HFFc6 (cell line): ENCODE measurements around the gene GABRB1. TPM values are rescaled to one million over a fixed set of nuclear protein-coding genes. Genes with fewer than 3 reads are reported as not detected.

Source experiments
- DNase-seq: peaks from one replicate; pipeline ENCODE4 v3.0.0-alpha.2; 2018
- H3K27ac Mint-ChIP-seq: 2 replicates; pipeline ENCODE4 v1.8.0; 2020; ENCODE audit warnings: mild to moderate bottlenecking, mixed read lengths
- H3K27me3 Mint-ChIP-seq: 2 replicates; pipeline ENCODE4 v1.8.0; 2021; ENCODE audit warnings: mild to moderate bottlenecking, moderate library complexity, mixed read lengths; ENCODE audit not compliant: insufficient read depth
- H3K36me3 Mint-ChIP-seq: 2 replicates; pipeline ENCODE4 v1.8.0; 2021; ENCODE audit warnings: low read depth, mixed read lengths
- H3K4me1 Mint-ChIP-seq: 2 replicates; pipeline ENCODE4 v1.8.0; 2020; ENCODE audit warnings: low read depth, mixed read lengths
- H3K4me3 Mint-ChIP-seq: 2 replicates; pipeline ENCODE4 v1.8.0; 2020; ENCODE audit warnings: mild to moderate bottlenecking, moderate library complexity, mixed read lengths
- H3K9me3 Mint-ChIP-seq: 2 replicates; pipeline ENCODE4 v1.8.0; 2020; ENCODE audit warnings: mild to moderate bottlenecking, mixed read lengths
- total RNA-seq, 6 experiments: library from RNA; stranded (reverse); fragmentation: NEBNext Ultra II Directional; extraction: Animal tissue kit (Norgen Biotek cat#: 25700); gene quantifications; 2 replicates in 1 of 6; 3 replicates in 5 of 6; pipeline ENCODE4 v1.2.3, GENCODE V29; 2021
- TF ChIP-seq, protein P1 (sequence below): fragments of 200-600 bp; sonication (generic); IDR thresholded peaks from 2 replicates; pipeline ENCODE4 v1.5.0; 2021; ENCODE audit warnings: antibody characterized with exemption, mild to moderate bottlenecking

Gene GABRB1
- total RNA-seq, 6 experiments from 2014 or later = not detected

GRCh38 chr4:47185761-47186160 lies 154.4 kb downstream of the GABRB1 start:
- no peak overlapping the region for H3K4me3 Mint-ChIP-seq
- TF ChIP-seq, protein P1, sequence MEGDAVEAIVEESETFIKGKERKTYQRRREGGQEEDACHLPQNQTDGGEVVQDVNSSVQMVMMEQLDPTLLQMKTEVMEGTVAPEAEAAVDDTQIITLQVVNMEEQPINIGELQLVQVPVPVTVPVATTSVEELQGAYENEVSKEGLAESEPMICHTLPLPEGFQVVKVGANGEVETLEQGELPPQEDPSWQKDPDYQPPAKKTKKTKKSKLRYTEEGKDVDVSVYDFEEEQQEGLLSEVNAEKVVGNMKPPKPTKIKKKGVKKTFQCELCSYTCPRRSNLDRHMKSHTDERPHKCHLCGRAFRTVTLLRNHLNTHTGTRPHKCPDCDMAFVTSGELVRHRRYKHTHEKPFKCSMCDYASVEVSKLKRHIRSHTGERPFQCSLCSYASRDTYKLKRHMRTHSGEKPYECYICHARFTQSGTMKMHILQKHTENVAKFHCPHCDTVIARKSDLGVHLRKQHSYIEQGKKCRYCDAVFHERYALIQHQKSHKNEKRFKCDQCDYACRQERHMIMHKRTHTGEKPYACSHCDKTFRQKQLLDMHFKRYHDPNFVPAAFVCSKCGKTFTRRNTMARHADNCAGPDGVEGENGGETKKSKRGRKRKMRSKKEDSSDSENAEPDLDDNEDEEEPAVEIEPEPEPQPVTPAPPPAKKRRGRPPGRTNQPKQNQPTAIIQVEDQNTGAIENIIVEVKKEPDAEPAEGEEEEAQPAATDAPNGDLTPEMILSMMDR = no peak
- no peak for DNase-seq
- no peaks in the 10 kb centered on the region for H3K4me1 Mint-ChIP-seq
- peaks cover 14% of the 10 kb centered on the region; the same call in 1 of the 2 replicates for H3K27me3 Mint-ChIP-seq
- H3K9me3 Mint-ChIP-seq = no peaks in the 10 kb centered on the region
- H3K27ac Mint-ChIP-seq = no peak overlapping the region
- no peaks in the 10 kb centered on the region for H3K36me3 Mint-ChIP-seq

- H3K4me1 Mint-ChIP-seq = no peaks in the 10 kb centered on the region
- TF ChIP-seq, protein P1 = no peak
- no peaks in the 10 kb centered on the region for H3K36me3 Mint-ChIP-seq
- H3K9me3 Mint-ChIP-seq = no peaks in the 10 kb centered on the region
- H3K27ac Mint-ChIP-seq = no peak overlapping the region
- H3K4me3 Mint-ChIP-seq = no peak overlapping the region
- DNase-seq = no peak
- H3K27me3 Mint-ChIP-seq = peaks cover 14% of the 10 kb centered on the region; the same call in 1 of the 2 replicates
Measured at GRCh38 chr4:47187608-47188007, 156.2 kb downstream of the GABRB1 start.

DNA sequence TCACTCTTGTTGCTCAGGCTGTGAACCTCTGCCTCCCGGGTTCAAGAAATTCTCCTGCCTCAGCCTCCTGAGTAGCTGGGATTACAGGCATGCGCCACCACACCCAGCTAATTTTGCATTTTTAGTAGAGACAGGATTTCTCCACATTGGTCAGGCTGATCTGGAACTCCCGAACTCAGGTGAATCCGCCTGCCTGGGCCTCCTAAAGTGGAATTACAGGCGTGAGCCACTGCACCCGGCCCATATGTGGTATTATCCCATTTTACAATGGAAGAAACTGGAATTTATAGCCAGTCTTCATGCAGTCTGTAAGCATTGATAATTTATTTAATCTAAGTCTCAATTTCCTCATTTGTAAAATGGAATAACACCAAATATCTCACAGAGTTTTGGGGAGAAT lies 161.8 kb downstream of the GABRB1 start:
- Mint-ChIP-seq H3K27ac (no peak overlapping the region), H3K4me1 (no peaks in the 10 kb centered on the region), H3K9me3 (no peaks in the 10 kb centered on the region)

GRCh38 chr4:47194036-47194737 lies 162.8 kb downstream of the GABRB1 start:
- DNase-seq = no peak
- no peak overlapping the region for H3K4me3 Mint-ChIP-seq

More for the DNA sequence above, 161.8 kb downstream of the GABRB1 start:
- Mint-ChIP-seq H3K27me3 (peaks cover 5% of the 10 kb centered on the region; the same call in 1 of the 2 replicates), H3K36me3 (no peaks in the 10 kb centered on the region), H3K4me3 (no peak overlapping the region)
- TF ChIP-seq, protein P1 = no peak
- DNase-seq = no peak

DNA sequence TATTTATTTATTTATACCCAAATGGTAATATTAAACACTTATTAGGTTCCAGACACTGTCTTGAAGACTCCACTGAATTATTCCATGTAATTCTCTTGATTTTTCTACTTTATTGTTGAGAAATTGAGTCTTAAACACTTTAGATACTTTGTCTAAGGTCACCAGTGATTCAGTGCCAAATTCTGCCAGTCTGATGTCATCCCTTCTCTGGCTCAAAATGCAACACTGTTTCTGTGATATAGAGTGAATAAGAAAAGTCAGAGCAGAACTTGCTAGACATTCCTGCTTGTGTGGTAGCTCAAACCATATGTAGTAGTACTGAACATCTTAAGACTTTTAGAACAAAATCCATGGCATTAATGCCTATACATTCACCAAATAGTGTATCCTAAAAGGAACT lies 164.3 kb downstream of the GABRB1 start:
- H3K27ac Mint-ChIP-seq = no peak overlapping the region
- no peak for DNase-seq
- H3K9me3 Mint-ChIP-seq = no peaks in the 10 kb centered on the region
- no peaks in the 10 kb centered on the region for H3K36me3 Mint-ChIP-seq
- H3K4me3 Mint-ChIP-seq = no peak overlapping the region
- TF ChIP-seq, protein P1 = no peak
- H3K27me3 Mint-ChIP-seq = peaks cover 6% of the 10 kb centered on the region
- no peaks in the 10 kb centered on the region for H3K4me1 Mint-ChIP-seq

More at GRCh38 chr4:47194036-47194737, 162.8 kb downstream of the GABRB1 start:
- Mint-ChIP-seq H3K9me3 (no peaks in the 10 kb centered on the region), H3K4me1 (no peaks in the 10 kb centered on the region), H3K27me3 (peaks cover 4% of the 10 kb centered on the region; the same call in 1 of the 2 replicates), H3K27ac (no peak overlapping the region), H3K36me3 (no peaks in the 10 kb centered on the region)
- TF ChIP-seq, protein P1 = no peak
